ENCODE data around the gene ASIC4. TPM values are rescaled to one million over a fixed set of nuclear protein-coding genes. Genes with fewer than 3 reads are reported as not detected.

The ASIC4 gene
- total and polyA plus RNA-seq, 9 of the 15 experiments (the other 6 are each of a cell fraction or from before 2014, with no cell fraction given), result 0.07 to 19.2 (median 4.8) TPM

- TF ChIP-seq PURB (CRISPR knock-in tag; IDR thresholded peaks at IDR 0.05; ENCODE audit: low read depth) (no peak), CSDE1 (IDR thresholded peaks at IDR 0.05) (no peak), CBFA2T2 (conservative IDR thresholded peaks at IDR 0.05) (peak; percentile 94), HDAC2 (IDR thresholded peaks at IDR 0.05) (peak; percentile 81), JUN (IDR thresholded peaks at IDR 0.05; ENCODE audit: borderline replicate concordance, low read depth, low read length) (no peak), JUN (CRISPR knock-in tag; IDR thresholded peaks at IDR 0.05; ENCODE audit: borderline replicate concordance) (no peak), KLF10 (CRISPR knock-in tag; IDR thresholded peaks at IDR 0.05) (no peak), CREB1 (IDR thresholded peaks at IDR 0.05) (peak; percentile 76), CREB1 (CRISPR knock-in tag; IDR thresholded peaks at IDR 0.05) (peak; percentile 78), KHSRP (IDR thresholded peaks at IDR 0.05) (no peak), HEY1 (CRISPR knock-in tag; IDR thresholded peaks at IDR 0.05; ENCODE audit: borderline replicate concordance) (peak; percentile 81; the same call in 1 of the 2 replicates), SNAPC5 (CRISPR knock-in tag; IDR thresholded peaks at IDR 0.05) (no peak), ZBTB17 (CRISPR knock-in tag; IDR thresholded peaks at IDR 0.05) (peak; percentile 87), ZNF699 (CRISPR knock-in tag; IDR thresholded peaks at IDR 0.05; ENCODE audit: insufficient replicate concordance) (no peak), CREM (IDR thresholded peaks at IDR 0.05; ENCODE audit: low read depth) (peak; percentile 86), DNMT1 (IDR thresholded peaks at IDR 0.05) (no peak), MYBL2 (IDR thresholded peaks at IDR 0.05; ENCODE audit: low read depth) (no peak), MYBL2 (CRISPR knock-in tag; IDR thresholded peaks at IDR 0.05; ENCODE audit: borderline replicate concordance) (no peak), RBM14 (IDR thresholded peaks at IDR 0.05; ENCODE audit: borderline replicate concordance, insufficient read depth, low read depth, low read length) (0 out of 2 replicates have a peak, but pooled peaks have one; percentile 21), ZFP30 (CRISPR knock-in tag; IDR thresholded peaks at IDR 0.05; ENCODE audit: borderline replicate concordance) (no peak), EHMT2 (IDR thresholded peaks at IDR 0.05) (no peak), SMAD2 (IDR thresholded peaks at IDR 0.05; ENCODE audit: low read depth, low read length) (no peak), FOXA1 (IDR thresholded peaks at IDR 0.05; ENCODE audit: borderline replicate concordance) (no peak), RCOR1 (IDR thresholded peaks at IDR 0.05; ENCODE audit: borderline replicate concordance in 1 of 2, low read depth in 2 of 2, low read length in 2 of 2) (peak; percentile 45 to 92; a peak in 2 of 4 replicates), SIX5 (IDR thresholded peaks at IDR 0.05; ENCODE audit: borderline replicate concordance in 1 of 2, insufficient read depth in 1 of 2, low read depth in 1 of 2, low read length in 2 of 2) (no peak), ELK1 (CRISPR knock-in tag; IDR thresholded peaks at IDR 0.05) (no peak), SRSF3 (IDR thresholded peaks at IDR 0.05; ENCODE audit: insufficient read depth, low read length) (no peak), MEF2D (tag; conservative IDR thresholded peaks at IDR 0.05; ENCODE audit: low read depth) (peak; percentile 67), ZNF133 (CRISPR knock-in tag; IDR thresholded peaks at IDR 0.05) (no peak), SIRT6 (IDR thresholded peaks at IDR 0.05; ENCODE audit: low read depth, low read length) (no peak), ZNF717 (CRISPR knock-in tag; IDR thresholded peaks at IDR 0.05) (no peak)
These were observed at the start of gene ASIC4 (continued) for GRCh38 chr2:219514196-219514761.

All from K562 (cell line).